Raji (cell line): ENCODE data around the gene GALNT4.

Experiments used
- POLR2A ChIP-seq: IDR thresholded peaks from 2 replicates; pipeline ENCODE4 v1.6.1; 2011; ENCODE audit warnings: low read depth, low read length, control low read depth; ENCODE audit not compliant: insufficient read depth

GALNT4 gene

DNA sequence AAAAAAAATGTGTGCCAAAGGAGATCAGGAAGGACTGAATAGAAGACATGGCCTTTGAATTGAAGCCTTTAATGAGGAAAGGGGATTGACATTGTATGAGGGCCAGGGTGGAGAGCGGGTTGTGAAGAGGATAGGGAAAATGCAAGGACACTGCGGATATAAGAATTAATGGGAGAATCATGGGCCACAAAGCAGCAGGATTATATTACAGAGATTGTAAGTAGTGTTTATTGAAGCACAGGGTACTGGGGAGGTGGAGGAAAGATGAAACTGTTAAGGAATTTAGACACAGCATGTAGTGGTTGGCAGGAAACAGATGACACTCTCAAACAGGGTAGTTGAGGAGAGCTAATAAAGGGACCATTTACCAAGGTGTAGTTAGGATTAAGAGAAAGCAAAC is 17.6 kb upstream of the GALNT4 start:
- no peak for TF ChIP-seq POLR2A

DNA sequence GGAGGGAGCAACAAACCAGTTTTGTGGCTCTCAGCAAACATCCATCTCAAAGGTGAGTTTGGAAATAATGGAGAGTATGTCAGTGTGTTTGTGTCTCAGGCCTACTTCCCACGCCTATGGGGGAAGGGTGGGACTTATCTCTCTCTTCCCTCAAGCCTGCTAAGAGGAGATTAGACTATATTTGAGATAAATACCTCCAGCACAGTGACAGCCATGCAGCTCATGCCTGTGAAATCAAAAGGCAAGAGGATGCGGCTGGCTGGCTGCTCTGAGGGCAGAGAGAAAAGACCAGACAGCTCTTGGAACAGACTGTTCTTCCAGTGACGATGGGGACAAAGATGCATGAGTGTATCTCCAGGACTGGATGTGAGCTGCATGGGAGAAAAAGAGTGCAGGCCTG is 16.0 kb upstream of the GALNT4 start:
- no peak for TF ChIP-seq POLR2A

DNA sequence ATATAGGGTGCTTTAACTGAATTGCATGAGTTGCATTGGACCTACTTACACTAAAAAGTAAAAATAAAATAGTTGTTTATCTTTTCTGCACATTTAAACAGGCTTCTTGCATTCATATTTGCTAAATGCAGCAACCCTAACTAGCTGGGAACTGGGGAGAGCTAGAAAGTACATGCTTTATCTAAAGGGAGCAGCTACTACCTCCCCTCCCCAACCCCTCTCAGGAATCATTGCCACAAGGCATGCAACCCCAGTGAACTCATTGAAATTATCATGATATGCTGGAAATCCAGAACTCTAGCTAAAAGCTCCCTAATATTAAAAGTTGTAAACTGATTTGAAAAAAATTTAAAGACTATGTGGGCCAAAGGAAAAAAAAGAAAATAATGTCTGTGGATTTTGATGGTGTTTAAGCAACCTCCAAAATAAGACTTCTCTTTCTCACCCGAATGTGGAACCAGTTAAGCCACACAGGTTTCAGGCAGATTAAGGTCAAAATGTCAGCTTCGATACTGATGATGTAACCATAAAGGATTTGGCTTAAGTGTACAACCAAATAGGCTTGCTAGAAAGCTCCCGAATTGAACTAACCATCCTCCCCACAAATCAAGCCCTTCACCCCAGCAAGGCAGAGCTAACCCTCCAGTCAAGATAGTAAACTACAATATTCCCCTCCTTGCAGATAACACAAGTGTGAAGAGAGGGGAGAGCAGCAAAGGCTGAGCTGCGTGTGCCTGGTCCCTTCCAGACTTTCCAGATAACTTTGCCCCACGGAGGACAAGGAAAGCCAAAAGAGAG is 15.0 kb upstream of the GALNT4 start:
- TF ChIP-seq POLR2A = no peak

DNA sequence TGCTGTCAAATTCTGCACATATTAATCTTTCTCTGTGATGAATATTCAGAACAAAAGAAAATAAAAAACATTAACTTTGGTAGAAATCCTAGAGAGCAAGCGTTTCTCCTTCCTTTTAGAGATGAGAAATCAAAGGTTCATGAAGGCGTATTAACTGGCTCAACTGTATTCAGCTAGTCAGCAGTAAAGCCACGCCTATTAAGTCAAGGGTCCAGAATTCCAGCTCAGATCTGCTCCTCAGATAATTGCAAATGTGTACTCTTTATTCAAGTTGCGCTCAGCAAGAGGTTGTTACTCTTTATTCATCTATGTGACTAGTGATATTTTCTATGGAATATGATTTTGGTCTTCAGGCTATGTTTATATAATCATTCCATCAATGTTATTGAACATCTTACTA is 14.3 kb upstream of the GALNT4 start:
- no peak for TF ChIP-seq POLR2A

DNA sequence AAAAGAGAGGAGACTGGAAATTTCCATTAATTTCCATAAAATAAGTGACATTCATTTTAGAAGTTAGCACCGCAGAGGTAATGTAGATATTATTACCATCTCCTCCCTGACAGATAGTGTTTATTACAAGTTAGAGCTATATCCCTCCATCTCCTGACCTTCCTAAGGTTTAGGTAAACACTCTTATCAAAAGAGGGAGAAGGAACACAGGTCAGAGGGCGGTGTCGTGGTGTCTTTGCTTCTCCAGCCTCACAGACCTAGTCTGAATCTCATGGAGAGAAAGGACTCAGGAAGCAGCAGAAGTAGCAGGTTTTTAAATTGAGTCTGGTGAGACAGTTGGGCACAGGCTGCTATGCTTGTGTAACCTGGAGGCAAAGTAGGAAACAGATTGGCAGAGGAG is 12.8 kb upstream of the GALNT4 start:
- no peak for TF ChIP-seq POLR2A

DNA sequence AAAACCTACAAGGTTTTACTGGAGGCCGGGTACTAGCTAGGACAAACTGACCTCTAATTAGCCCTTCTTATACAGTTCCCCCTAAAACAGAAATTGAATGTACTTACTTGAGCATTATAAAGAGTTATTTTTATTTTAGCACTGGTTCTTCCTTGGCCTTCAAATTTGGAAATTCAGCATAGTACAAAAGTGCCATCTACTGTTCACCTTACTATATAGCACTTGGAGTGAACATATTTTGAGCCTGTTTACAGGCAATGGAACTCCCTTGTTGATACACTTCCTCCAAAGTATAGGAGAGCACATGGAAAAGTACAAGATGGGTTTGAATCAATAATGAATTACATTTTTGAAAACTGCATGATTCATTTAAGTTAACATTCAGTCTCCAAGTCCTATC is 5.1 kb upstream of the GALNT4 start:
- no peak for TF ChIP-seq POLR2A

DNA sequence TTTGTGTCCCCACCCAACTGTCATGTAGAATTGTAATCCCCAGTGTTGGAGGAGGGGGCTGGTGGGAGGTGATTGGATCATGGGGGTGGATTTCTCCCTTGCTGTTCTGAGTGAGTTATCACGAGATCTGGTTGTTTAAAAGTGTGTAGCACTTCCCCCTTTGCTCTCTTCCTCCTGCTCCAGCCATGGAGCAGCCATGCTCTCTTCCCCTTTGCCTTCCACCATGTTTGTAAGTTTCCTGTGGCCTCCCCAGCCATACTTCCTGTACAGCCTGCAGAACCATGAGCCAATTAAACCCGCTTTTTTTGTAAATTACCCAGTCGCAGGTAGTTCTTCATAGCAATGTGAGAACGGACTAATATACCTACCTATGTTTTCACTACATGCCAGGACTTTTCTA is 3.8 kb upstream of the GALNT4 start:
- no peak for TF ChIP-seq POLR2A

DNA sequence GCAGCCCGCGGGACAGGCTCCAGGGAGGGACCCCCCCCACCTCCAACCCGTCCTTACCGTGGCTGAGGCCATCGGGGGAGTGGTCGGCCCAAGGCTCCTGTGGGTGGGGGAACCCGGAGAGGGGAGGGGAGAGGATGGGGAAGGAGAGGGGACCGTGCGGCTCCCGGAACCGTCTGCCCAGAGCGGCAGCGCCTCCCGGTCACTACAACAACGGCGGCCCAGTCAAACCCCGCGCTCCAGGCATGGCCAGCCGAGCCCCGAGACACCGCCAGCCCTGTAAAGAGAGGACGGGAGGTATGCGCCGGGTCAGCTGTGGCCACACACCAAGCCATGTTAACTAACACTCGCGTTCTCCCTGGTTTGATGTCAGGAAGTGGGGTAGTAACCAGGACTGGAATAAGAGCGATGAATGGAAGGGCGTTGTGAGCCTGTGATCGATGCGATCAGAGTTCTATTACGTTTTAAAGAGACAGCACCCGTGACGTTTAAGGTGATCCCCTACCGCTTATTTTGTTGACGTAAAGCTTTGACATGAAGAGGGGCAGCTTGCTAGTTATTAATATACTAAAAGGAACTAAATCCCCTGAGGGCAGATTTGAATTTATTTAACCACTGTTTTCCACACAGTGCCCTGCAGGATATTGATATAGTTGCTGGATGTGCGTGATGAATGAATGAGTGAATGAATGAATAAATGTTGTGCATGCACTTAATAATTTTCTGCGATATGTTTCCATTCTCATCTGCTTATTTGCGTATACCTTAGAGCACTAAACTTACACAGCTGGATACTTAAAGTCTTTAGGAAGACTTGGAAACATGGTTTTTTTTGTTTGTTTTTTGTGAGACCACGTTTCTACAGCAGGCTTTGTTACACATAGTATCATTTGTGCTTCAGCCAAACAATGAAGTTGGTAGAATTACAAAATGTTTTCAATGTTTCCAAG is 1.5 kb upstream of the GALNT4 start, which contains the start of gene POC1B:
Gene POC1B (minus strand): TSS at position 224 of the 947 bp plus-strand sequence. CDS start 152 bp downstream, at position 72.
- TF ChIP-seq POLR2A = peak; percentile 61

DNA sequence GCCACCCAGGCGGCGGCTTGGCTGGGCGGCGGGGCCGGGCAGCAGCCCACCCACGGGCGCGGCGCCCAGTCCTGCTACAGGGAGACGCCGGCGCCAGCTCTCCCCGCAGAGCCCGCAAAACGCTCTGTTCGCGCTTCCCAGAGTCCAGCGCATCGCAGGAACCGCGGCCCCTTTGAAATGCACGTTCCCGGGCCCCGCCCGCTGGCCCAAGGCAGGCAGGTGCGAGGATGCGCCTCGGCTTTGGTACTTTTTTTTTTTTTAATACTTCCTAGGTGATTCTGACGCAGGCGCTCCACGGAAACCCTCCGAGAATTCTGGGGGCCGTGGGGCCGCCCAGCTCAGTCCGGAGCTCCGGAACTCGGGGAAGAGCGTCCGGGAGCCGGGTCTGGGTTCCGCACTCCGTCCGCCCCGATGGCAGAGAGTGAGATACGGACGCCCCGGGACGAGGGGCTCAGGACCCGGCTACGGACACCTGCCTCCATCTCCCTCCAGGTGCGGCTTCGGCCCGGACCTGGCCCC is 768 bp upstream of the GALNT4 start:
- no peak for TF ChIP-seq POLR2A

DNA sequence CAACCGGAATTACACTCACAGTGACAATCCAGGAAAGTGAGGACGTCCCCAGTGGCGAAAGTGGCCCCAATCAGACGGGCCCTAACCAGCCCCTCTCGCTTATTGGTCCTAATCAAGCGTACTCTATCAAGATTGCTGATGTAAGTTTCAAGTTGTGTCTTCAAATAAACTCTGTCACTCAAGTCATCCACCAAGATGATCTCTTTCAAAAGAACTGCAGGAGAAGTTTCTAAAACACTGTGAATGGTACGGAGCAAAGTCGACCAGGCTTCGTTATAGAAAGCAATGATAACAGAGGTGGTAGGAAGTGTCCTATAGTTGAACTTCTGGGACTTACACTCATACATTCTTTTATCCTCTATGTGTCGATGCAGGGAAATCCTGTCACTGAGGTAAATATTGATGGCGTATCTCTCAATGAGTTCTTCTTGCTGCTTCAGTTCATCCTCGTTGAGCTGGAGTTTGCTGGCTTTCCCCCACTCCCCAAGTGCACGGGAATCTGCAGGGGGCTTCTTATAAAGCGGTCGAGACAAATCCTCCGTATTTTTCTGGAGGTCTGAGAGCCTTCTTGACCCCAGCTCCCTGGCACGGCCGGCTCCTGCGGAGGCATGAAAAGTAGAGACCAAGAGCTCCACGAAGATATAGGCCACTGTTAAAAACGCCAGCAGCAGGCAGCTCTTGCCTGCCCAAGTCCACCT is 604 bp downstream of the GALNT4 start:
- TF ChIP-seq POLR2A = no peak

DNA sequence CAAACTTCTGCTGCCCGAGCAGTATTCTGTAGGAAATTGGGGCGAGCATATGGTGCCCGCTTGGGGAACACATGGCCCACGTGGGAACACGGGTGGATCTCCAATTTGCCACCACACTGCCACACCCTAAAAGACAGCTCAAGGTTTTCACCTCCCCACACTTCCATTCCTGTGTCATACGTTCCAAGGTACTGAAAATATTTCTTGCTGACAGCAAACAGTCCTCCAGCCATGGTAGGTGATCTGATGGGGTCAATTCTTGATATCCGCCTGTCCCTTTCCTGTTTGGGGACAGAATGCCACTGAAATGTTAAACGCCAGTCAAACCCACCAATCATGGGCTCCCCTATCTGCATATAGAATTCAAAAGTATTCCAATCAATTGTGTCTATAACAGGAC is 1.2 kb downstream of the GALNT4 start:
- TF ChIP-seq POLR2A = no peak

DNA sequence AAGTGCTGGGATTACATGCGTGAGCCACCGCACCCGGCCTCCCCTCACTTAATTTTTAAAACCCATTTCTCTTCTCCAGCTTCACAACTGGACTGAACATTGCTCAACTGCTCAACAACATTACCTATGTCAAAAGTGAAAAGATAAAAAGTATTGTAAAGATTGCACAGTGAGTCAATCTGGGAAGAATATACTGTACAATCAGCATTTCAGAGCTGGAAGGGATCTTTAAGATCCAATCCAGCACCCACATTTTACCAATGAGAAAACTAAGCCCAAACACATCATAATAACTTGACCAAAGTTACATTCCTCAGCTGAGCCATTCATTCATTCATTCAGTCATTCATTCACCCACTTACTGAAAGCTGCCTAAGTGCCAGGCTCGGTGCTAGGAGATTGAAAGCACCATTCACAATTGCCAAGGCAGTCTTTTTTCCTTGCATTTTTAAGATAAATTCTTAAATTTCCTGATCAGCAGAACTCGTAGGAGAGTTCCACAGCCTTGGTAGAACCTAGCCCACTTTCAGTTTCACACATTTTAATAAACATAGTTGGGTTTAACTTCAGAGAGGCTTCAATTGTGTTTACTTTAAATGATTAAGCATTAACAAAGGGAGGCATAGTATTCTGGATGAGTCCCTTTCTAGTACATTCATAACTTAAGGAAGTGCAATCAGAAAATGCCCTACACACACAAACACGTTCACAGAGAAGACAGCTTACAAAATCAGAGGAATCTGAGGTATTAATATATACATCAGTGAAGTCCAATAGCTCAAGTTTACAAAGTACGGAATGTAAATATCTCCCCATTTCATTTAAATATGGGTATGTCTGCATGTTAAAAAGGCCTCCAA is 3.0 kb downstream of the GALNT4 start:
- no peak for TF ChIP-seq POLR2A

DNA sequence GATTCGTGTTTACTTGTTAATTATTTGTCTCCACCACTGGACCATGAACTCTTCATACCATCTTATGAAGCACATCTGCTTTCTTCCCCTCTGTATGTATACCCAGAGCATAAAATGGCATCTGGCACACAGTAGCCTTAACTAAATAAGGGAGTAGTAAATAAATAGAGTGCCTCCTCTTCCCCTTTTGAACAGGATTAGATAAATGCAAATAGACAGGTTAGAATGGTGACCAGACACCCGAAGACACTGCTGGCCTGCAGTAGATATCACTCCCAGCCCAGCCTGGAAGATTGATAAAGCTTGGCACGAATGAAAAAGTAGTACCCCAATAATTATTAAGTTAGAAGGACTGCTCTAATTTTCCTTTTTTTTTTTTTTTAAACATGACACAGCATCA is 6.9 kb downstream of the GALNT4 start:
- TF ChIP-seq POLR2A = no peak

DNA sequence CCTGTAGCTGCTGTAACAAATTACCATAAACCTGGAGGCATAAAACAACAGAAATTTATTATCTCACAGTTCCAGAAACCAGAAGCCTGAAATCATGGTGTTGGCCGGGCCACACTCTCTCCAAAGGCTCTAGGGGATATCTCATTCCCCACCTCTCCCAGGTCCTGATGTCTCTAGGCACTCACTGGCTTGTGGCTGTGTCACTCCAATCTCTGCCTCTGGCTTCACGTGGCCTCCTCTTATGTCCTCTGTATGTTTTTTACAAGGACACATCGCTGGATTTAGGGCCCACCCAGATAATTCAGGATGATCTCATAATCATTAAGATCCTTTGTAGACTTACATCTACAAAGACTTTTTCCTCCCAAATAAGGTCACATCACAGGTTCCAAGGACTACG is 8.0 kb downstream of the GALNT4 start:
- TF ChIP-seq POLR2A = no peak

DNA sequence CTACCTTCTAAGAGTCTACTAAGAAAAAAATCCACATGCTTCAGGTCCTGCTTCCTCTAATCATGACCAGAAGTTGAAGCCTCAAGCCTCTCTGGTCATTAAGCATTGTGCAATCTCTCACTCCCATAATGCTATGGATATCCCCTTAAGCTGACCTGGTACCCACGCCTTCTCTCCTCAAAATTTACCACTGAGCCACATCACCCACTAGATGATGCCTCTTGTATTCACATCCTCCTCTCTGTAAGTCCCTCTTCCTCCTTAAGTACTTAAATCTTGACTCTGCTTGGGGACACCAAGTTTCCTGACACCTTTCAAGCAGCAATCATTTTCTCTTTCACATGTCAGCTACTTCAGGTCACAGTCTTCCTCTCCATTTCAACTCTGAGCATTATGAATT is 9.8 kb downstream of the GALNT4 start:
- no peak for TF ChIP-seq POLR2A

DNA sequence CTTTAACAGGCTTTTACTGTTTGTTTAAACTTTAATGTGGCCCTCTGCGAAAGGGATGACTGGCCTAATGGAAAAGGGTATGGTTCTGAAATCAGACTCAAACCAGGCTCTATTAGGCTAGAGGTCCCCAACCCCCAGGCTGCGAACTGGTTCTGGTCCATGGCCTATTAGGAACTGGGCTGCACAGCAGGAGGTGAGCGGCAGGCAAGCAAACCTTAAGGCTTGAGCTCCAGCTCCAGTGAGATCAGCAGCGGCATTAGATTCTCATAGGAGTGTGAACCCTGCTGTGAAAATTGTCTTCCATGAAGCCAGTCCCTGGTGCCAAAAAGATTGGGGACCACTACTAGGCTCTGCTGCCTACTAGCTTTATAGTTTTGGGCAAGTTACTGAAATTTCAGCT is 11.1 kb downstream of the GALNT4 start:
- TF ChIP-seq POLR2A = no peak
